SK-N-SH treated with all-trans-retinoic acid at 6 μM for 48 hours (cell line): ENCODE data around the gene HMGB2.

Experiments
- ATAC-seq: fragments of 200-7000 bp; cut with Tn5 transposase; 3 replicates; pipeline ENCODE4 v1.9.1; 2020; ENCODE audit warnings: mild to moderate bottlenecking, moderate library complexity
- ARNTL ChIP-seq: fragments of 450-650 bp; formaldehyde crosslinking; IDR thresholded peaks from 2 replicates; pipeline ENCODE4 v1.5.0; 2020; ENCODE audit warnings: low read depth, mild to moderate bottlenecking, moderate library complexity, borderline replicate concordance
- BACH2 ChIP-seq: fragments of 250-450 bp; sonication (Bioruptor Pico); IDR thresholded peaks from 2 replicates; pipeline ENCODE4 v1.9.0; 2021; ENCODE audit warnings: mild to moderate bottlenecking, borderline replicate concordance
- CSDC2 ChIP-seq: fragments of 250-450 bp; sonication (Bioruptor Pico); IDR thresholded peaks from 2 replicates; pipeline ENCODE4 v1.5.0; 2020; ENCODE audit warnings: mild to moderate bottlenecking, moderate library complexity
- ESRRG ChIP-seq: fragments of 250-450 bp; sonication (Bioruptor Pico); IDR thresholded peaks from 2 replicates; pipeline ENCODE4 v1.6.1; 2021; ENCODE audit warnings: mild to moderate bottlenecking
- GLIS3 ChIP-seq: fragments of 250-450 bp; sonication (Bioruptor Pico); IDR thresholded peaks from 2 replicates; pipeline ENCODE4 v1.5.0; 2020; ENCODE audit warnings: mild to moderate bottlenecking, moderate library complexity
- ISL1 ChIP-seq: fragments of 250-450 bp; sonication (Bioruptor Pico); IDR thresholded peaks from 2 replicates; pipeline ENCODE4 v2.1.2; 2022; ENCODE audit warnings: mild to moderate bottlenecking, moderate library complexity
- PPARA ChIP-seq: fragments of 250-450 bp; sonication (Bioruptor Pico); IDR thresholded peaks from 2 replicates; pipeline ENCODE4 v1.5.0; 2020; ENCODE audit warnings: mild to moderate bottlenecking, borderline replicate concordance
- RARB ChIP-seq: fragments of 250-450 bp; sonication (Bioruptor Pico); IDR thresholded peaks from 2 replicates; pipeline ENCODE4 v1.8.0; 2021; ENCODE audit warnings: mild to moderate bottlenecking, moderate library complexity
- SNAI2 ChIP-seq: fragments of 250-450 bp; sonication (Bioruptor Pico); IDR thresholded peaks from 2 replicates; pipeline ENCODE4 v1.5.0; 2020; ENCODE audit warnings: mild to moderate bottlenecking, moderate library complexity
- TCF4 ChIP-seq: fragments of 250-450 bp; sonication (Bioruptor Pico); IDR thresholded peaks from 2 replicates; pipeline ENCODE4 v1.8.0; 2021; ENCODE audit warnings: mild to moderate bottlenecking, moderate library complexity, borderline replicate concordance
- TSHZ2 ChIP-seq: fragments of 250-450 bp; sonication (Bioruptor Pico); IDR thresholded peaks from 2 replicates; pipeline ENCODE4 v1.5.0; 2020; ENCODE audit warnings: mild to moderate bottlenecking, moderate library complexity
- ZC3H10 ChIP-seq: fragments of 250-450 bp; sonication (Bioruptor Pico); IDR thresholded peaks from 2 replicates; pipeline ENCODE4 v1.5.1; 2021; ENCODE audit warnings: mild to moderate bottlenecking, moderate library complexity
- ZFP3 ChIP-seq: fragments of 250-450 bp; sonication (Bioruptor Pico); IDR thresholded peaks from 2 replicates; pipeline ENCODE4 v1.5.0; 2020; ENCODE audit warnings: mild to moderate bottlenecking, moderate library complexity
- ZFP30 ChIP-seq: fragments of 450-650 bp; formaldehyde crosslinking; IDR thresholded peaks from 2 replicates; pipeline ENCODE4 v1.5.0; 2022; ENCODE audit warnings: mild to moderate bottlenecking, moderate library complexity
- ZNF565 ChIP-seq: fragments of 450-650 bp; formaldehyde crosslinking; conservative IDR thresholded peaks from 2 replicates; pipeline ENCODE4 v1.5.0; 2020; ENCODE audit warnings: low read depth, mild to moderate bottlenecking, moderate library complexity
- ZNF70 ChIP-seq: fragments of 450-650 bp; formaldehyde crosslinking; IDR thresholded peaks from 2 replicates; pipeline ENCODE4 v1.5.0; 2020; ENCODE audit warnings: mild to moderate bottlenecking, moderate library complexity
- ZNF8 ChIP-seq: fragments of 450-650 bp; formaldehyde crosslinking; IDR thresholded peaks from 2 replicates; pipeline ENCODE4 v1.5.0; 2020; ENCODE audit warnings: mild to moderate bottlenecking, moderate library complexity
- TF ChIP-seq, protein P1 (sequence below): fragments of 250-450 bp; sonication (Bioruptor Pico); IDR thresholded peaks from 2 replicates; pipeline ENCODE4 v1.8.0; 2021; ENCODE audit warnings: low read depth, mild to moderate bottlenecking, moderate library complexity, borderline replicate concordance
- TF ChIP-seq, protein P2 (sequence below): fragments of 250-450 bp; sonication (Bioruptor Pico); IDR thresholded peaks from 2 replicates; pipeline ENCODE4 v1.8.0; 2020; ENCODE audit warnings: mild to moderate bottlenecking, moderate library complexity, borderline replicate concordance
- TF ChIP-seq, protein P3 (sequence below): fragments of 250-450 bp; sonication (Bioruptor Pico); IDR thresholded peaks from 2 replicates; pipeline ENCODE4 v1.5.1; 2020; ENCODE audit warnings: low read depth, mild to moderate bottlenecking, moderate library complexity
- TF ChIP-seq, protein P4 (sequence below): fragments of 250-450 bp; sonication (Bioruptor Pico); IDR thresholded peaks from 2 replicates; pipeline ENCODE4 v1.5.1; 2021; ENCODE audit warnings: mild to moderate bottlenecking, moderate library complexity

HMGB2 gene

GRCh38 chr4:173367946-173368345 lies 33.8 kb upstream of the HMGB2 start (continued):
- TF ChIP-seq, protein P1, sequence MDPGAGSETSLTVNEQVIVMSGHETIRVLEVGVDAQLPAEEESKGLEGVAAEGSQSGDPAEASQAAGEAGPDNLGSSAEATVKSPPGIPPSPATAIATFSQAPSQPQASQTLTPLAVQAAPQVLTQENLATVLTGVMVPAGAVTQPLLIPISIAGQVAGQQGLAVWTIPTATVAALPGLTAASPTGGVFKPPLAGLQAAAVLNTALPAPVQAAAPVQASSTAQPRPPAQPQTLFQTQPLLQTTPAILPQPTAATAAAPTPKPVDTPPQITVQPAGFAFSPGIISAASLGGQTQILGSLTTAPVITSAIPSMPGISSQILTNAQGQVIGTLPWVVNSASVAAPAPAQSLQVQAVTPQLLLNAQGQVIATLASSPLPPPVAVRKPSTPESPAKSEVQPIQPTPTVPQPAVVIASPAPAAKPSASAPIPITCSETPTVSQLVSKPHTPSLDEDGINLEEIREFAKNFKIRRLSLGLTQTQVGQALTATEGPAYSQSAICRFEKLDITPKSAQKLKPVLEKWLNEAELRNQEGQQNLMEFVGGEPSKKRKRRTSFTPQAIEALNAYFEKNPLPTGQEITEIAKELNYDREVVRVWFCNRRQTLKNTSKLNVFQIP, result no peak
- TF ChIP-seq, protein P2, sequence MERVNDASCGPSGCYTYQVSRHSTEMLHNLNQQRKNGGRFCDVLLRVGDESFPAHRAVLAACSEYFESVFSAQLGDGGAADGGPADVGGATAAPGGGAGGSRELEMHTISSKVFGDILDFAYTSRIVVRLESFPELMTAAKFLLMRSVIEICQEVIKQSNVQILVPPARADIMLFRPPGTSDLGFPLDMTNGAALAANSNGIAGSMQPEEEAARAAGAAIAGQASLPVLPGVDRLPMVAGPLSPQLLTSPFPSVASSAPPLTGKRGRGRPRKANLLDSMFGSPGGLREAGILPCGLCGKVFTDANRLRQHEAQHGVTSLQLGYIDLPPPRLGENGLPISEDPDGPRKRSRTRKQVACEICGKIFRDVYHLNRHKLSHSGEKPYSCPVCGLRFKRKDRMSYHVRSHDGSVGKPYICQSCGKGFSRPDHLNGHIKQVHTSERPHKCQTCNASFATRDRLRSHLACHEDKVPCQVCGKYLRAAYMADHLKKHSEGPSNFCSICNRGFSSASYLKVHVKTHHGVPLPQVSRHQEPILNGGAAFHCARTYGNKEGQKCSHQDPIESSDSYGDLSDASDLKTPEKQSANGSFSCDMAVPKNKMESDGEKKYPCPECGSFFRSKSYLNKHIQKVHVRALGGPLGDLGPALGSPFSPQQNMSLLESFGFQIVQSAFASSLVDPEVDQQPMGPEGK (CRISPR knock-in tag), result no peak

- TF ChIP-seq ZNF70 (no peak), ISL1 (CRISPR knock-in tag) (no peak), ZC3H10 (CRISPR knock-in tag) (no peak), ZNF565 (CRISPR knock-in tag) (no peak), ZFP3 (no peak), PPARA (CRISPR knock-in tag) (no peak), ZFP30 (CRISPR knock-in tag) (no peak), RARB (CRISPR knock-in tag) (no peak), SNAI2 (no peak), BACH2 (CRISPR knock-in tag) (no peak), CSDC2 (CRISPR knock-in tag) (no peak), TCF4 (CRISPR knock-in tag) (no peak), ESRRG (CRISPR knock-in tag) (no peak), GLIS3 (CRISPR knock-in tag) (no peak), TSHZ2 (CRISPR knock-in tag) (no peak), ARNTL (CRISPR knock-in tag) (no peak), ZNF8 (no peak)
- TF ChIP-seq, protein P2 (CRISPR knock-in tag), result no peak
- TF ChIP-seq, protein P3, sequence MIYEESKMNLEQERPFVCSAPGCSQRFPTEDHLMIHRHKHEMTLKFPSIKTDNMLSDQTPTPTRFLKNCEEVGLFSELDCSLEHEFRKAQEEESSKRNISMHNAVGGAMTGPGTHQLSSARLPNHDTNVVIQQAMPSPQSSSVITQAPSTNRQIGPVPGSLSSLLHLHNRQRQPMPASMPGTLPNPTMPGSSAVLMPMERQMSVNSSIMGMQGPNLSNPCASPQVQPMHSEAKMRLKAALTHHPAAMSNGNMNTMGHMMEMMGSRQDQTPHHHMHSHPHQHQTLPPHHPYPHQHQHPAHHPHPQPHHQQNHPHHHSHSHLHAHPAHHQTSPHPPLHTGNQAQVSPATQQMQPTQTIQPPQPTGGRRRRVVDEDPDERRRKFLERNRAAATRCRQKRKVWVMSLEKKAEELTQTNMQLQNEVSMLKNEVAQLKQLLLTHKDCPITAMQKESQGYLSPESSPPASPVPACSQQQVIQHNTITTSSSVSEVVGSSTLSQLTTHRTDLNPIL (CRISPR knock-in tag), result no peak
- TF ChIP-seq, protein P4, sequence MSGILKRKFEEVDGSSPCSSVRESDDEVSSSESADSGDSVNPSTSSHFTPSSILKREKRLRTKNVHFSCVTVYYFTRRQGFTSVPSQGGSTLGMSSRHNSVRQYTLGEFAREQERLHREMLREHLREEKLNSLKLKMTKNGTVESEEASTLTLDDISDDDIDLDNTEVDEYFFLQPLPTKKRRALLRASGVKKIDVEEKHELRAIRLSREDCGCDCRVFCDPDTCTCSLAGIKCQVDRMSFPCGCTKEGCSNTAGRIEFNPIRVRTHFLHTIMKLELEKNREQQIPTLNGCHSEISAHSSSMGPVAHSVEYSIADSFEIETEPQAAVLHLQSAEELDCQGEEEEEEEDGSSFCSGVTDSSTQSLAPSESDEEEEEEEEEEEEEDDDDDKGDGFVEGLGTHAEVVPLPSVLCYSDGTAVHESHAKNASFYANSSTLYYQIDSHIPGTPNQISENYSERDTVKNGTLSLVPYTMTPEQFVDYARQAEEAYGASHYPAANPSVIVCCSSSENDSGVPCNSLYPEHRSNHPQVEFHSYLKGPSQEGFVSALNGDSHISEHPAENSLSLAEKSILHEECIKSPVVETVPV (CRISPR knock-in tag), result no peak
- ATAC-seq, result no peak
Observed at GRCh38 chr4:173367285-173367684, 33.1 kb upstream of the HMGB2 start.
